Motor neuron (in vitro differentiated cells): ENCODE results near the gene EFCAB6. TPM values are rescaled to one million over a fixed set of nuclear protein-coding genes. Genes with fewer than 3 reads are reported as not detected.
"Not testable (repeated sequence)": the region's sequence is repeated elsewhere in the genome, so short reads cannot be mapped to it uniquely, and the experiment has no call there.

ENCODE experiments used
- ATAC-seq, 8 experiments: fragments of 200-7000 bp; cut with Tn5 transposase; replicated peaks in 6 of 8; 2 replicates each; pipeline ENCODE4 v1.8.0; 2021; ENCODE audit warnings: mild to moderate bottlenecking in 8 of 8, moderate library complexity in 8 of 8
- H3K27ac ChIP-seq, 2 donors: fragments of 250-450 bp; sonication (Bioruptor Pico); 2 replicates each; pipeline ENCODE4 v1.9.0; 2021; ENCODE audit warnings: antibody characterized with exemption in 2 of 2, mild to moderate bottlenecking in 2 of 2, moderate library complexity in 1 of 2
- H3K4me1 ChIP-seq, 2 donors: fragments of 250-450 bp; sonication (Bioruptor Pico); replicated peaks in 1 of 2; 2 replicates each; pipeline ENCODE4 v1.6.1; 2021; ENCODE audit warnings: antibody characterized with exemption in 2 of 2, mild to moderate bottlenecking in 2 of 2, moderate library complexity in 1 of 2
- H3K4me3 ChIP-seq, 5 donors: fragments of 250-450 bp; sonication (Bioruptor Pico); 2 replicates each; pipeline ENCODE4 v1.9.0; 2021; ENCODE audit warnings: antibody characterized with exemption in 5 of 5, mild to moderate bottlenecking in 5 of 5, moderate library complexity in 4 of 5
- WGBS, 10 experiments: fragments of 450-650 bp; shearing (Covaris generic); methylation state at CpG; one replicate each; pipeline ENCODE4 v1.0.0; 2022; 5-methylcytosine and 5-hydroxymethylcytosine counted together
- in situ Hi-C, 9 experiments: fragments of 400-800 bp; cut with MboI; loops; one replicate each; pipeline ENCODE4 v1.15.0; 2021; ENCODE audit warnings: low sequenced_read_pairs in 9 of 9, low pct_unique_long_range_greater_than_20kb in 2 of 9; ENCODE audit not compliant: unreplicated experiment in 9 of 9
- total RNA-seq, 8 experiments: library from RNA; unstranded; fragments of 300-600 nt; gene quantifications; 2 replicates each; pipeline versions ENCODE4 v1.2.3 to v1.2.4, GENCODE V29; 2022

The EFCAB6 gene
- total RNA-seq, 8 experiments from 2014 or later = 1.0 to 9.2 (median 2.5) TPM

DNA sequence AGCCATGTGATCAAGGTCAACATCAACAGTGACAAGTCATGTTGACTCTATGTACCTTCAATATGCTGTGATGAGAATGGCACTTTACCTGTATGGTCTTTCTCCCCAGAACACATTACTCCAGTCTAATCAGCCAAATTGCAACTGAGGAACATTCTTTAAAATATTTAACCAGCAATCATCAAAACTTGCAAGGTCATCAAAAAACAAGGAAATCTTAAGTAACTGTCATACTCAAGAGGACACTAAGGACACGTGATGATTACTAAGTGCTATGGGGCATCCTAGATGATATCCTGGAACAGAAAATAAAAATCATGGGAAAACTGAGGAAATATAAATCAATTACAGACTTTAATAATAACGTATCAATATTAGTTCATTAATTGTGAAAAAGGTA is 118.9 kb downstream of the EFCAB6 start:
- in situ Hi-C loops = loop anchor here in 1 of 9 experiments (25.0 kb wide), 1 partner anchor 106 kb away; no protein-coding TSS in a partner anchor
- no peak overlapping the region for H3K27ac ChIP-seq
- WGBS, 10 experiments = 9 to 94% (median 80%) methylated on average over 1 to 2 of the region's 2 CpGs
- ATAC-seq = no peak
- no peak overlapping the region for H3K4me3 ChIP-seq
- no peaks in the 10 kb centered on the region for H3K4me1 ChIP-seq

DNA sequence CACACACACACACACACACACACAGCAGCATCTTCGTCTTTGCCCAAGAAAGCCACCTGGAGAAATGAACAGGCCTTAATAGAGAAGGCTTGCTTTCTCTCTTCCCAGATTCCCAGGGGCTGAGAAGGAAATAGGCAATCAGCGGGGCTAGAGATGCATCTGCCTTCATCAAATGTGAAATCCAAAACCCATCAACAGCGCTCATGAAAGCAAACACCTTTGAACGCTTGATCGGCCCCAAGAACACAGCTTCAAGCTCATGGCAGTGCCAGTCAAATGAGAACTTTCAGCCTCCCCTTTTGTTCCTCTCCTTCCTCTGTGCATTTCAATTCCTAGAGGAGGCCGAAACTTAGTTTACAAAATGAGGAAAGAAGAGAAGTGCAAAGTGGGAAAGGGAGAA is 122.7 kb downstream of the EFCAB6 start:
- H3K4me1 ChIP-seq = no peaks in the 10 kb centered on the region
- no peak overlapping the region for H3K27ac ChIP-seq
- no peak overlapping the region for H3K4me3 ChIP-seq
- no peak for ATAC-seq
- in situ Hi-C loops = loop anchor here in 1 of 9 experiments (25.0 kb wide), 1 partner anchor 102 kb away; no protein-coding TSS in a partner anchor
- 46 to 100% (median 83%) methylated on average over 1 to 4 of the region's 6 CpGs; no CpG with 5 or more reads in 4 of the 10 experiments for WGBS, 10 experiments

DNA sequence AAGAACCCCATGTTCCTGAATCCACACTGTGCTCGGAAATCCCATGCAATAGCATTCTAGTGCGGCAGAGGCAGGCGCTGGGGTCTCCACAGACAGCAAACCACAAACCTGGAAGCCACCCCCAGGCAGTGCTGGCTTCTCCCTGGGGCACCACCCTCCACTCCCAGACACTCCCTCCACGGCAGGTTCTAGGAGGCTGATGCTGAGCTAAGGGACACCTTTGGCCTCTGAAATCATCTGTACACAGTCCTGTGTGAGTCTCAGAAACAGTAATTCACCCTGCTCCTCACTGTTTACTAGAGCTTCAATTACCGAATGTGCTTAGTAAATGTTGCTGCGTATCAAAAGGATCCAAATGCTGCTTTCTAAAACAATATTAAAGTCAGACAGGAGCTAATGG is 129.3 kb downstream of the EFCAB6 start:
- WGBS, 10 experiments = 85 to 100% (median 100%) methylated on average over 2 to 3 of the region's 6 CpGs; no CpG with 5 or more reads in 4 of the 10 experiments

DNA sequence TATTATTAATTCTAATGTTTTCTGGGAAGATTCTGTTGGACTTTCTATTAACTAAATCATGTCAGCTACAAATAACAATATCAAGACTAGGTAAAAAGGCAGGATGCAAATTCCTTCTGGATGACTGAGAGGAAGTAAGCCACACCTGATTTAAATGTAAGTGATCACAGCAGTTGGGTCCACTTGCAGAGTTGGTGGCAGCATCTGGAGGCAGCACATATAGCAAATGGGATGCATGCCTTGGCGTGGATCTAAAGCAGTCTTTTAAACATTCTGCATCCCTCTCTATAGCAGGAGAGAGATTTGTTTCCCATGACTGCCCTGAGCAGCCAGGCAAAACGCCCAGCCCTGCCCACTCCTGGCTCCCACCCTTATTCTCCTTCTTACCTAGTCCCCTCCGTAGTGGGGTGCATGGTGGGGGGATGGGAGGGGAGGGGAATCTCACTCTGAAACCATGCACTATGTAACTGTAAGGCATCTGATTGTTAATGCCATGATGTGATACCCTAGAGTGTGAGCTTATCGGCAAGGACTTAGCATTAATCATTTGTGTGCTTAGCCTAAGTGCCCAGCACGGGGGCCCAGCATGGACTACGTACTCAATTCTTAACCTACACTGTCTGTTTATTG is 130.3 kb downstream of the EFCAB6 start:
- in situ Hi-C loops = loop anchor here in 1 of 9 experiments (25.0 kb wide), 1 partner anchor 95 kb away; no protein-coding TSS in a partner anchor
- Histone ChIP-seq H3K4me1 (peaks cover 0 to 6% of the 10 kb centered on the region in 2 donors), H3K4me3 (no peak overlapping the region), H3K27ac (no peak overlapping the region)
- WGBS, 10 experiments = 33 to 89% (median 55%) methylated on average over 1 to 4 of the region's 6 CpGs; no CpG with 5 or more reads in 6 of the 10 experiments
- ATAC-seq = peak in 1 of 8 experiments; percentile 56

More for the DNA sequence above, 129.3 kb downstream of the EFCAB6 start:
- Histone ChIP-seq H3K27ac (no peak overlapping the region), H3K4me1 (peaks cover 0 to 6% of the 10 kb centered on the region in 2 donors), H3K4me3 (no peak overlapping the region)
- ATAC-seq = peak in 5 of 8 experiments; percentile 46 to 93 (median 82)
- in situ Hi-C loops = loop anchor here in 1 of 9 experiments (25.0 kb wide), 1 partner anchor 96 kb away; no protein-coding TSS in a partner anchor

DNA sequence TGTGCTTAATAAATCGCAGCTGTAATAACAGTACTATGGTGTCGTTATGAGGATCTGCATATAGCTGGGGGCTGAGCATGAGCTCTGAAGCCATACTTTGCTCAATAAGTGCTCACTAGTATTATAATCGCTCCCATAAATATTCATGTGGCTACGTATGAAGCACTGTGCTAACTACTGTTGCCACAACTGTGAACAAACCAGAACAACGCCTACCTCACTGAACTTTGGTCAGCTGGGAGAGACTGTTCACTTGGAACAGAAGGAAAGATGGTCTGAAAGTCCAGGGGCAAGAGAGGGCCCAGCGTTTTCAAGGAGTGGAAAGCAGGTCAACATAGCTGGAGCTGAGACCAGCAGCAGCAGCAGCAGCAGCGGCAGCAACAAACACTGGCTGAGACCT is 141.6 kb downstream of the EFCAB6 start:
- H3K4me1 ChIP-seq = no peaks in the 10 kb centered on the region
- in situ Hi-C loops = no loop called here
- 0 to 100% (median 61%) methylated on average over 1 to 6 of the region's 7 CpGs for WGBS, 10 experiments
- no peak overlapping the region for H3K4me3 ChIP-seq
- peak in 3 of 8 experiments; percentile 90 to 97 (median 93) for ATAC-seq
- H3K27ac ChIP-seq = no peak overlapping the region

DNA sequence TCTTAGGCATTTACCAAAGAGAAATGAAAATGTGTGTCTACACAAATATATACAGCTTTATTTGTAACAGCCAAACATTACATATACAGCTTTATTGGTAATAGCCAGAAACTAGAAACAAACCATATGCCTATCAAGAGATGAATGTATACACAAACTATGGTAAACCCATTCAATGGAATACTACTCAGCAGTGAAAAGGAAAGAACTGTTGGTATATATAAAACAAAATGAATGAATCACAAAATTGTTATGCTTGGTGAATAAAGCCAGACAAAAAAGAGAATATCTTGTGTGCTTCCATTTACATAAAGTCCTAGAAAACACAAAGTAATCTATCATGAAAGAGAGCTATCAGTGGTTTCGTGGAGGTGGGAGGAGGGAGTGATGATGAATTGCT is 142.9 kb downstream of the EFCAB6 start:
- ATAC-seq = no peak
- WGBS, 10 experiments = 0 to 93% (median 43%) methylated on average over 1 of the region's 1 CpG
- Histone ChIP-seq H3K27ac (no peak overlapping the region), H3K4me1 (no peaks in the 10 kb centered on the region), H3K4me3 (no peak overlapping the region)
- in situ Hi-C loops = no loop called here

DNA sequence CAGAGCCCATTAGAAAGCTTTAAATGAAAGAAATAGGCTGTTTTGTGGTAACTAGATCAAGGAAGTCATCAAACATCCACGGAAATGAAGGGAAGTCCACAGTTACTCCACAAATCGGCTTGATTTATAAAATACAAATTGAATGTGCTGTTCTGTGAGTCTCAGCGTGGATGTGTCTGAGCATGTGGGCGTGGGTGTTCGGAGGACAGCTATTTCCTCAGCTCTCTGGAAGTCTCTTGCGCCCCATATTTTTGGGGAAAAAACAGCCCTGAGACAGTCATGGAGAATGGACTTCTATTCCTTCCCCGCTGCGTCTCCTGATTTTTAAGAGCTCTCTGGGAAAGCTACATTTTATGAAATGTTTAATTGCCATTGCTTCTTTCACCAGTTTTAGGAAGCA is 144.4 kb downstream of the EFCAB6 start:
- Histone ChIP-seq H3K4me1 (no peaks in the 10 kb centered on the region), H3K27ac (no peak overlapping the region), H3K4me3 (no peak overlapping the region)
- 0 to 94% (median 90%) methylated on average over 1 to 8 of the region's 8 CpGs; no CpG with 5 or more reads in 3 of the 10 experiments for WGBS, 10 experiments
- ATAC-seq = no peak
- in situ Hi-C loops = no loop called here

DNA sequence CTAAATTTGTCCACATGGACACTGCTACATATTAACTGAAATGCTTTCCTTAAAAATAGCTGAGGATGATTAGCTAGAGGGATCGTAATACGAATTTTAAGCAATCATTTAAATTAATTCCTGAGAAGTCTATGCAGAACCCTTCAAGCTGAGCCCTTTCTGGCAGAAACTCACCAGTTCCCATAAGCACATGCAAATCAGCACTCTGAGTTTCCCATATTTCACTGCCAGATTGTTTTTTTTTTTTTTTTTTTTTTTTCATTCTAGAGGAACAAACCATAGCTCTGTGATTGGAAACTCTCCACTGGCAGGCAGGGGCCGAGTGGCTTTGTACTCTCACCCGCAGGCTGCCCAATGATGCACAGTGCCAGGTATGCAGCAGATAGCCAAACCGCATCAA is 145.6 kb downstream of the EFCAB6 start:
- in situ Hi-C loops = no loop called here
- H3K4me3 ChIP-seq = no peak overlapping the region
- H3K27ac ChIP-seq = no peak overlapping the region
- 4 to 100% (median 79%) methylated on average over 1 to 5 of the region's 5 CpGs; no CpG with 5 or more reads in 1 of the 10 experiments for WGBS, 10 experiments
- no peaks in the 10 kb centered on the region for H3K4me1 ChIP-seq
- peak in 3 of 8 experiments; percentile 38 to 73 (median 61) for ATAC-seq

DNA sequence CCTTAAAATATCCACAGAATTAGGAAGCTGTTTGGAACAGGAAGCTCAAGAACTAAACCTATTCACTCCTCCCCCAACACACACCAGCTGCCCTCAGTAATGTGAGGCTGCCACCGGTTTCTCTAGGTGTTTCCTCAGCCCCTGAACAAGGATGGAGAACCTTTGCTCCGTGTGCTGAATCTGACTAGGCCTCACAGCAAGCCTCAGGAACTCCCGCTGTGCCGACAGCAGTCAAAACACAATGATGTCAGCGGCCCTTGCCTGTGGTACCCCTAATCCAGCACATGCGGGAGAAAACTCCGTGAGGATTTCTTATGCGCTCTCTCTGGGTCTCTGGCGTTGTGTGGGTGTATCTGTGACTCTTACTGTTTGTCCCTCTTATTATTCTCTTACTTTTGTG is 153.3 kb downstream of the EFCAB6 start:
- in situ Hi-C loops = no loop called here
- WGBS, 10 experiments = 37 to 100% (median 53%) methylated on average over 1 to 8 of the region's 9 CpGs; no CpG with 5 or more reads in 1 of the 10 experiments
- peak in 3 of 8 experiments; percentile 27 to 44 (median 27) for ATAC-seq
- Histone ChIP-seq H3K27ac (no peak overlapping the region), H3K4me3 (no peak overlapping the region), H3K4me1 (peaks cover 0 to 5% of the 10 kb centered on the region in 2 donors)

DNA sequence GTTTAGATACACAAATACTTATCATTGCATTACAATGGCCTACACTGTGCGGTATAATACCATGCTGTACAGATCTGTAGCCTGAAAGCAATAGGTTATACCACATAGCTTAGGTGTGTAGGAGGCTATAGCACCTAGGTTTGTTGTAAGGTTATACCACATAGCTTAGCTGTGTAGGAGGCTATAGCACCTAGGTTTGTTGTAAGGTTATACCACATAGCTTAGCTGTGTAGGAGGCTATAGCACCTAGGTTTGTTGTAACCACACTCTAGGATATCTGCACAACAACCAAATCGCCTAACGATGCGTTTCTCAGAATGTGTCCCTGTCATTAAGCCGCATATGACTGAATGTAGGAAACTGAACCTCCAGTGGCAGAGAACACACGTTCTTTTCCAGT is 155.5 kb downstream of the EFCAB6 start:
- ATAC-seq, H3K4me1 ChIP-seq, H3K4me3 ChIP-seq, in situ Hi-C loops, H3K27ac ChIP-seq: not testable (repeated sequence)
- WGBS, 10 experiments = 60 to 100% (median 80%) methylated on average over 1 to 6 of the region's 6 CpGs; no CpG with 5 or more reads in 1 of the 10 experiments

DNA sequence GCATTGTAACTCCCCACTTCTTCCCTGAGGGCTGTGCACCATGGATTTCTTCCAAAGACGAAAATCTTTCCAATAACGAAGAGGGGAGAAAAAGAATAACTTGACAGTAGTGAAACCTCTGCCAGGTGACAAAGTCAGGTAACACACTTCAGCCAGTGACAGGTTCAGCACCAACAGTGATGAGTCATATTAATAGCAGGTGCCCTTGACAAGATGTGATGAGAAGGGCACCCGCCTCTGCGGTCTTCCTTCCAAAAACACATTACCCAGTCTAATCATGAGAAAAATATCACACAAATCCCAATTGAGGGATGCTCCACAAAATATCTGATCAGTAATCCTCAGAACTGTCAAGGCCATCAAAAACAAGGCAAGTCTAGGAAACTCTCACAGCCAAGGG is 157.8 kb downstream of the EFCAB6 start:
- in situ Hi-C loops = no loop called here
- no peak overlapping the region for H3K4me3 ChIP-seq
- ATAC-seq = no peak
- WGBS, 10 experiments = 7 to 100% (median 84%) methylated on average over 1 to 4 of the region's 4 CpGs; no CpG with 5 or more reads in 2 of the 10 experiments
- peaks cover 0 to 5% of the 10 kb centered on the region in 2 donors for H3K4me1 ChIP-seq
- H3K27ac ChIP-seq = no peak overlapping the region

DNA sequence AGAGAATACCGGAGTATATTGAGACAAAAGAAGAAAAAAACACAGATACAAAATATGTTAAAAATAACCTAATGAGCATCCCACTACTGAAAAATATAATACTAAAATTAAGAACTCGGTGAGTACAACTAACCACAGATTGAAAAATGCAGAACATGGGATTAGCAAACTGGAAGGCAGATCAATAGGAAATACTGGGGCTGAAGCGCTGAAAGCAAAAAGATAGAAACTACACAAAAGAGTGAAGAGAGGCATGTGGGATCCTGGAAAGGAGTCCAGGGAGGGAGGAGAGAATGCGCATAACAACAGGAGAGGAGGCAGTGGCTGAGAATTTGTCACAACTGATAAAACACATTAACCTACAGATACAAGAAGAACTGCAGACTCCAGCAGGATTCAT is 159.3 kb downstream of the EFCAB6 start:
- ATAC-seq = no peak
- no peak overlapping the region for H3K4me3 ChIP-seq
- H3K4me1 ChIP-seq = no peaks in the 10 kb centered on the region
- in situ Hi-C loops = no loop called here
- no peak overlapping the region for H3K27ac ChIP-seq
- 54 to 100% (median 86%) methylated on average over 2 to 4 of the region's 4 CpGs for WGBS, 10 experiments

DNA sequence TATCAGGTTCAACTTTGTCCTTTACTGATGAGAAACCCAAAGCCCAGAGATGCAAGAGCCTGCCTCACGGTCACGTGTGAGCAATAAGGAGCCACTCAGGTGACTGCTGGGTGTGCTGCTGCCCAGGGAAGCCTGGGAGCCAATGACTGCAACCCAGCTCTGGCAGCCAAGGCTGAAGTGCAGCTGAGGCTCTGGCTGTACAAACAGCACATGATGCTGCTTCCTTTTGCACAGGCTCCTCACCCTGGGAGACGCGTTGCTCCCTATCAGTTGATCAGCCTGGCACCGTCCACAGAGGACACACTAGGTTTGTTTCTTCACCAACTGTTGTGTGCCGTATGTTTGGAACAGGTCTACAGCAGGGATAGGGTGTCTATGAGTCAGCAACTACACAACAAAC is 168.7 kb downstream of the EFCAB6 start:
- 30 to 93% (median 80%) methylated on average over 1 to 3 of the region's 6 CpGs; no CpG with 5 or more reads in 7 of the 10 experiments for WGBS, 10 experiments
- ATAC-seq = peak in 5 of 8 experiments; percentile 20 to 99 (median 42)
- Histone ChIP-seq H3K4me1 (no peaks in the 10 kb centered on the region), H3K4me3 (no peak overlapping the region), H3K27ac (no peak overlapping the region)
- in situ Hi-C loops = no loop called here
